ENCODE measurements around the gene TNFRSF4. TPM values are rescaled to one million over a fixed set of nuclear protein-coding genes. Genes with fewer than 3 reads are reported as not detected.

The TNFRSF4 gene
- total RNA-seq, 1 experiment from 2014 or later, result 0.37 TPM

GRCh38 chr1:1202831-1203560, 11.0 kb downstream of the TNFRSF4 start (continued):
- TF ChIP-seq CTCF (IDR thresholded peaks at IDR 0.05 in 2 of 3, conservative IDR thresholded peaks at IDR 0.05 in 1 of 3; ENCODE audit: borderline replicate concordance in 1 of 3, insufficient read depth in 1 of 3, low read depth in 2 of 3, low read length in 2 of 3), result no peak
- no peak for TF ChIP-seq TCF7L2 (IDR thresholded peaks at IDR 0.05; ENCODE audit: borderline replicate concordance, extremely low read depth, insufficient read depth, insufficient read length)
- TF ChIP-seq YY1 (IDR thresholded peaks at IDR 0.05; ENCODE audit: extremely low read depth, insufficient replicate concordance, low read depth, low read length), result no peak
- TF ChIP-seq SRF (IDR thresholded peaks at IDR 0.05; ENCODE audit: low read depth), result no peak

GRCh38 chr1:1200876-1201810, 12.8 kb downstream of the TNFRSF4 start:
- peak overlapping the region; percentile 19 to 56 for H3K4me3 ChIP-seq (replicated peaks in 1 of 2; ENCODE audit: low read depth in 1 of 2, low read length in 2 of 2)
- peak overlapping the region; percentile 19; the same call in 1 of the 2 replicates for H3K27ac ChIP-seq (ENCODE audit: low read depth, low read length)
- intact Hi-C loops (cut with micrococcal nuclease), result no loop called here
- no peaks in the 10 kb centered on the region for H4K20me1 ChIP-seq (ENCODE audit: insufficient read depth)
- H3K79me2 ChIP-seq (ENCODE audit: insufficient read depth, low read length), result peaks cover 8% of the 10 kb centered on the region; the same call in 1 of the 2 replicates
- DNase-seq (ENCODE audit: low read depth, low spot score), result no peak
- no peak overlapping the region for H2AFZ ChIP-seq (ENCODE audit: low read depth, low read length, poor library complexity, severe bottlenecking)
- TF ChIP-seq ELF1 (IDR thresholded peaks at IDR 0.05; ENCODE audit: borderline replicate concordance, low read depth) (no peak), SP1 (IDR thresholded peaks at IDR 0.05; ENCODE audit: low read depth) (no peak), EGR1 (IDR thresholded peaks at IDR 0.05; ENCODE audit: low read depth) (peak; percentile 97), POLR2AphosphoS5 (IDR thresholded peaks at IDR 0.05; ENCODE audit: low read depth, low read length) (peak; percentile 56)
- no TSS peak for BruUV-seq (replicated peaks)
- H3K9me3 ChIP-seq (ENCODE audit: control insufficient read depth in 1 of 2, insufficient read depth in 1 of 2, low read depth in 1 of 2, low read length in 2 of 2), result no peaks in the 10 kb centered on the region
- peak; percentile 65 for ATAC-seq
- peaks cover 5 to 14% of the 10 kb centered on the region in 2 experiments; a peak in 3 of 4 replicates for H3K4me1 ChIP-seq (ENCODE audit: control insufficient read depth in 1 of 2, insufficient read depth in 2 of 2, low read length in 2 of 2)
- RAD21 ChIA-PET (ENCODE audit: low non-redundant PET in 1 of 2, low total read pairs in 2 of 2, uncharacterized antibody in 2 of 2, unreplicated experiment in 2 of 2), result interaction anchor here in 1 of 2 experiments (0.6 kb wide), 1 partner anchor 32 kb away, joined by 3 read pairs; no protein-coding TSS in a partner anchor
- H3K36me3 ChIP-seq (ENCODE audit: control insufficient read depth in 1 of 2, insufficient read depth in 2 of 2, low read length in 2 of 2), result no peaks in the 10 kb centered on the region
- H3K9ac ChIP-seq (ENCODE audit: low read length), result peak overlapping the region; percentile 62
- H3K27me3 ChIP-seq (ENCODE audit: insufficient read depth, low read length), result no peaks in the 10 kb centered on the region
- CTCF ChIA-PET, result no interaction called here
- H3K4me2 ChIP-seq (ENCODE audit: low read length), result peak overlapping the region; percentile 77
- POLR2A ChIA-PET, result no interaction called here
- no peaks in the 10 kb centered on the region for H3K9me2 ChIP-seq (ENCODE audit: insufficient read depth)

Measured in HCT116 (cell line).